HG03575 (cell line): Measurements from ENCODE around the gene ASIP.
"Not testable (repeated sequence)": the region's sequence is repeated elsewhere in the genome, so short reads cannot be mapped to it uniquely, and the experiment has no call there.

Experiments
- ATAC-seq: cut with Tn5 transposase; IDR thresholded peaks from one replicate; pipeline ENCODE4 v1.9.1; 2021; ENCODE audit not compliant: unreplicated experiment, insufficient number of reproducible peaks, low FRiP score; ENCODE audit errors: extremely low read depth

ASIP gene

GRCh38 chr20:34240693-34241615, at the start of gene ASIP:
TSS of gene ASIP (plus strand) at chr20:34241423. CDS start at chr20:34260375, 18,952 bp downstream.
- ATAC-seq, result no peak

- ATAC-seq, result no peak
Observed at GRCh38 chr20:34193051-34193450, 48.2 kb upstream of the ASIP start.

- no peak for ATAC-seq
Observed at GRCh38 chr20:34199183-34199582, 42.0 kb upstream of the ASIP start.

GRCh38 chr20:34200023-34200422, 41.2 kb upstream of the ASIP start:
- no peak for ATAC-seq

GRCh38 chr20:34201531-34201930, 39.7 kb upstream of the ASIP start:
- ATAC-seq, result no peak

GRCh38 chr20:34205172-34205880, 35.9 kb upstream of the ASIP start:
- ATAC-seq, result not testable (repeated sequence)

GRCh38 chr20:34209111-34209510, 32.1 kb upstream of the ASIP start:
- no peak for ATAC-seq

- no peak for ATAC-seq
Observed at GRCh38 chr20:34210271-34210670, 31.0 kb upstream of the ASIP start.

- ATAC-seq, result no peak
Observed at GRCh38 chr20:34211591-34211990, 29.6 kb upstream of the ASIP start.

- no peak for ATAC-seq
Observed at GRCh38 chr20:34213213-34213612, 28.0 kb upstream of the ASIP start.

GRCh38 chr20:34215711-34216381, 25.4 kb upstream of the ASIP start:
- ATAC-seq, result no peak

GRCh38 chr20:34216382-34216742, 24.9 kb upstream of the ASIP start:
- ATAC-seq, result no peak

- no peak for ATAC-seq
Observed at GRCh38 chr20:34220561-34220960, 20.7 kb upstream of the ASIP start.

- no peak for ATAC-seq
Observed at GRCh38 chr20:34222208-34222607, 19.0 kb upstream of the ASIP start.

- not testable (repeated sequence) for ATAC-seq
Observed at GRCh38 chr20:34224251-34224650, 17.0 kb upstream of the ASIP start.

- no peak for ATAC-seq
Observed at GRCh38 chr20:34231634-34232033, 9.6 kb upstream of the ASIP start.

- ATAC-seq, result no peak
Observed at GRCh38 chr20:34232494-34233087, 8.6 kb upstream of the ASIP start.

- ATAC-seq, result no peak
Observed at GRCh38 chr20:34233687-34234086, 7.5 kb upstream of the ASIP start.

GRCh38 chr20:34235875-34236274, 5.3 kb upstream of the ASIP start:
- no peak for ATAC-seq
